DMS53 treated with DMSO at 0.1 percent for 48 hours (cell line): ENCODE data around the gene CLCN4.

Experiments used
- DNase-seq: peaks from one replicate; lab custom pipeline; 2025; ENCODE audit not compliant: unreplicated experiment; lab: John Stamatoyannopoulos, UW

CLCN4 gene

DNA sequence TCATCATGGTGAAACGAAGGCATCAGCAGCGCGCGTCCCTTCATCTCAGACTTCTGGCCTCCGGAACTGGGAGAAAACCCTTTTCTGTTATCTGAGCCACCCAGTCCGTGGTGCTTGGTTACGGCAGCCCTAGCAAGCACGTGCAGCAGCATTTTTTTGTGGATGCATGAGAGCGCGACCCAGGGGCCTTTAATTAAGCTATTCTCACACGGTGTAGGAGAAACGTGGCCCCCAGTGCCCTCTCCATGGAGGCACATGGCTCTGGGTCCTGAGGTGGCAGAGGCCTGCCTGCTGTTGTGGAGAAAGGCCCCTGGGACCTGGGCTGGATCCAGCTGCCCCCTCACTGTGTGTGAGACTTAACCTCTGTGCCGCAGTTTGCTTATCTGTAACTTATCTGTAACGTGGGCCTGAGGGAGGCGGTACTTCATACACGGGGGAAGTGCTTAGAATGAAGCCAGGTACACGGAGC lies 9.5 kb downstream of the CLCN4 start:
- no peak for DNase-seq

DNA sequence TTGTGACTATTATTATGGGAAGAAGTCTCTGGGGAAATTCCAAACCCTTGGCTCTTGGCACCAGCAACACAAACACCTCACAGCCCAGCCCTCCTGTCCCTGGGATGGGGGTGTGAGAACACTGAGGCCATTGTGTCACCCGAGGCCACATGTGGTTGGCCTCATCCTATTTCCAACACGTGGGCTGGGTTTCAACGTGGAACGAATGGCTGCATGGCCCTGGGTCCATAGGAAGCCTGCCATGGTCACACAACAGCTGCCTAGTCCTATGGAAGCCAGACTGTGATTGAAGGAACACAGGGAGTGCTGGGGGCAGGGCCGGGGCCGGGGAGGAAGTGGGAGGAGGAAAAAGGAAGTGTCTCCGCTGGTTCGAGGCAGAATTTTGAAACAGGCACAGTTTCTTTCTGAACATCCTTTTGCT lies 10.0 kb downstream of the CLCN4 start:
- DNase-seq: no peak

DNA sequence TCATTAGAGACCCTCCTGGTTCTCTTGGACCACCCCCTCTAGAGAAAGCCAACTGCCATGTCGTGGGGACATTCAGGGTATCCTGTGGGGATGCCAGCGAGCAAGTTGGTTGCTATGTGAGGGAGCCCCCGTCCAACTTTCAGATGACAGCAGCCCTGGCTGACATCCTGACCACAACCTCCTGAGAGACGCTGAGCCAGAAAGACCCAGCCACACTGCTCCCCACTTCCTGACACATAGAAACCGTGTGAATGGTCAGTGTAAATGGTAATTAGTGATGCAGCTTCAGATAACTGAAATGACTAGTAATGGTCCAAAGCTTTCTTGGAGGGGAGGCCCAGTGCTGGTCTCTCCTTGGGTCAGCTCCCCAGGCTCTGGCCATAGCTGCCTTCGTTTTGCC lies 10.8 kb downstream of the CLCN4 start:
- no peak for DNase-seq

DNA sequence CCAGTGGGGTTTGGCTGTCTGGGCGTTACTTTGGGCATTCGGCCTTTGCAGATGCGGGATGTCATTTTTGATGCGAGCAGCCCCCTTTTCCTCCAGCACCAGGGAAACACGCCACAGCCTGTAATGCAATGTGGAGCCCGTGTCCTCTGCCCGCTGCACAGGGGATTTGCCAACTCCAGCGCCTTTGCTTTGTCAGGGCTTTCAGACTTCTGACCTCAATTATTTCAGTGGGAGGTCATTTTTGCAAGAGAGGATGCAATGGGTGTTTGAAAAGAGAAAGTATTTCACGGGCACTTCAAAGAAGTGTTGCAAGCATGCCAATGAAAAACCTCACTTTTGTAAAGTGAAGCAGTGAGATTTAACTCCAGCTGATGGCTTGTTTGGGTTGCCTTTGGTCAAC lies 11.5 kb downstream of the CLCN4 start:
- no peak for DNase-seq

DNA sequence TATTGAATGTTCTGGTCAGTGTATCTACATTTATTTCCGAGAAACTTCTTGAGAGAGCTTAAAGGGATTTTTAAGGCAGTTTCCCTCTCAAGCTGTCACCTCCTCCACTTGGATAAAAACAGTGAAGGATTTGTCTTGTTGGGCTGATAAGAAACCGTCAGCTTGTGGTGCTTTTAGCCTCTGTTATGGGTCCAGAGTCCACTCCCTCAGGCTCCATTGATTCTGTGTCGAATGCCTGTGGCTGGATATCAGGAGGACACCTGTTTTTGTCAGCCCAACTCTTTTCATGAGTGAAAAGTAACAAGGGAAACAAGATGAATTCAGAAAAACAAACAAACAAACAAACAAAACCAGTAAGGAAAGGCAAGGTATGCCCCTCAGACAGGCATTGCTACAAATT lies 12.4 kb downstream of the CLCN4 start:
- DNase-seq: no peak

DNA sequence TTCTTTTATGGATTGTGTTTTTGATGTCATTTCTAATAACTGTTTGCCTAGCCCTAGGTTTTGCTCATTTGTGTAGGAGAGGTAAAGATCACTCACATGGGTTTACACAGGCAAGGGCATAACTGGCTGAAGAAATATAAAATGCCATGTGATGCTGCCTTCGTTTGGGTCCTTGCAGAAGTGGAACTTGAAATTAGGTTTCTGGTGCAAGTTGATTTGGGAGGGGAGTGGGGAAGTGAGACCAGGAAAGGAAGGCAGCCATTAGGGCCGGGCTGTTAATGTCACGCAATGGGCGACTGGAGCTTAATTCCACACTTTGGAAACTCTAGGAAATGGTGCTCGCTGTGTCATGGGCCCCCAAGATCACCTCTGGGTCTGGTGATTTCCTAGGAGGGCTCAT lies 14.5 kb downstream of the CLCN4 start:
- DNase-seq: no peak

DNA sequence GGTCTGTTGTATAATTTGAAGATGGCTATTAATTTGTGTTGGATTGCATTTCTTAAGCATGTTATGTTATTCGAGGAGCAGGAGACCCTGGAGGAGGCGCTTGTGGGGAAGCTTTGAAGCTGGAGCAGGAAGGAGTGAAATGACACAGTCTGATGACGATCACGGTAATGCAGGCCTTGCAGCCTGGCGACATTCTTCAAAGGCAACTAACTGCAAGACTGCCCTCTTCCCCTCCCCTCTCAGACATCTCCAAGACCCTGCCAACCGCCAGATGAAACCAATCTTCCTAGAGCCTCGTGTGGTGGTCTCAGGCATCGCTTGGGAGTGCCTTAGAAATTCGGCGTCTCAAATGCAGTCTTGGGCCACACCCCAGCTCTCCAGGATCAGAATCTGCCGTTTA lies 16.1 kb downstream of the CLCN4 start:
- DNase-seq: no peak

DNA sequence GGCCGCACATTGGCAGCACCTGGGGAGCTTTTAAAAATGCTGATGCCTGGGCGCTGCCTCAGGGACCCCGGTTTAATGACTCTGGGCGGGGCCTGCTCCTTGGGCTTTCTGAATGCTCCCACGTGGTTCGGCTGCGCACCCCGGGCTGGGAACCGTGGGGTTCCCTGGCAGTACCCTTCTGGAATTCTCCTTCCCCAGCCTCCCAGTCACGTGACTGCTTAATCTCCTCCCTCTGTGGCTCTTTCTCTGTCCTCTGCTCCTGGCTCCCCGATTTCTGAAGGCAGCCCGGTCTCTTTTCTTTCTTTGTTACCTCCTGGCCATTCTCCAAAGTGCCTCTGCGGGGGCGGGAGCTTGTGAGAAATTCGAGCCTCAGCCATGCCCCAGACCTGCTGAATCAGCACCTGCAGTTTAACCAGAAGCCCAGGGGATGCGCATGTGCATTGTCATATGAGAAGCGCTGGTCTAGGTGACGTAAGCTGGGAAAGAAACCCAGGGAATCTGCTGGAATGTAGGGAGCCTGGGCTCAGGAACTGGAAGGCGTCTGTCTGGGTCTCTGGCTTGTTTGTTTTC lies 16.6 kb downstream of the CLCN4 start:
- no peak for DNase-seq

DNA sequence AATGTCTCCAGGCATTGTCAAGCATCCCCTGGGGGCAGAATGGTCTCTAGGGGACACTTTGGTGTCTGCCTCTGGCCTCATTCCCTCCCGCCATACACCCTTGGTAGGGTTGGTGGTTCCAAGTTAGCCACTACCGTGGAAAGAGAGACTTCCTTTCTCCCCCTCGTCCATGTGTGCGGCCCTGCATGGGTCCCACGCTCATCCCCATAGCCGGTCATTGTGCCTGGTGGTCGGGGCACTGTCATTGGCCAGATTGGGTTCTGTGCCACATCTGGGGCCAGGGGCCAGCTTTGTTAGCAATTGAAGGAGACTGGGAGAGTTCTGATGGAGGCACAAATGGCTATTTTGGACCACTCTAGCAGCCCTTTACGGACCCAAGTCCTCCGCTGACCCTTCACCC lies 17.3 kb downstream of the CLCN4 start:
- DNase-seq: no peak

DNA sequence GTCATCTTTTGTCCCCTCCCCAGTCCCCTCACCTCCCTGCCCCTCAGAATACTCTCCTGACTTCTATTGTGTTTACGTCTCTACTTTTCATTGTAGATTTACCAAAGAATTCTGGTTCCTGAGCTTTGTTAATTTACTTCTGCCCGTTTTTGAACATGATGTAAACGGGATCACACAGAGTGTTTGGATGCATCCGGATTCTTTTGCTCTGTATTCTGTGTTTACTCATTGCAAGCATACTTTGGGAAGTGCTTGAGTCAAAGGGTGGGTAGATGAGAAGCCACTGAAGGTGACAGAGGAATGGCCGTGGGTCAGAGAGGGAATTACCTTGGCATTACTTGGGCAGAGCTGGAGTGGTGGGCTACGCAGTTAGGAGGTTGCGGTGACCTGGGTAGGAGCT lies 18.0 kb downstream of the CLCN4 start:
- DNase-seq: no peak

DNA sequence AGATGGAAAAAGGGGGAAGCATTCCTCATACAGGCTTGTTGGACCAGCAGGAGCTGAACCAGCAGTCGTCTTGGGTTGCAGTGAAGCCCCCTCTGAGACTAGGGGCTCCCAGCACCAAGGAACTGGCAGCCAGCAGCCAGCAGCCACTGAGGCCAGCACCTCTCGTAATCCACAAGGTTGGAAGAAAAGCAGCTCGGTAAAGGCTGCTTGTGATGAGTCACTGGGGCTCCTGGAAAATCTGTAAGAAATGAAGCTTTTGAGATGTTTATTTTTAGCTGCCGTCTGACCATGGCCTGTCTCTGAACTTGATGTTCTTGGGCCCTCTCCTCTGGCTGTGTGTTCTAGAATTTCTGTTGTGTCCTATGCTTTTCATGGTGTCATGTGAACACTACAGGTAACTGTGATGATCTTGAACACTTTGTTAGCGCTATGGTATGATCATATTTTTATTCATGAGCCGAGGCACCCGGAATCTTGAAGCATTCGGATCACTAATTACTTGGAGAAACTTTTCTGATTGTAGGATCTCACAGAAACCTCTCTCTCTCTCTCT lies 18.6 kb downstream of the CLCN4 start:
- DNase-seq: no peak

DNA sequence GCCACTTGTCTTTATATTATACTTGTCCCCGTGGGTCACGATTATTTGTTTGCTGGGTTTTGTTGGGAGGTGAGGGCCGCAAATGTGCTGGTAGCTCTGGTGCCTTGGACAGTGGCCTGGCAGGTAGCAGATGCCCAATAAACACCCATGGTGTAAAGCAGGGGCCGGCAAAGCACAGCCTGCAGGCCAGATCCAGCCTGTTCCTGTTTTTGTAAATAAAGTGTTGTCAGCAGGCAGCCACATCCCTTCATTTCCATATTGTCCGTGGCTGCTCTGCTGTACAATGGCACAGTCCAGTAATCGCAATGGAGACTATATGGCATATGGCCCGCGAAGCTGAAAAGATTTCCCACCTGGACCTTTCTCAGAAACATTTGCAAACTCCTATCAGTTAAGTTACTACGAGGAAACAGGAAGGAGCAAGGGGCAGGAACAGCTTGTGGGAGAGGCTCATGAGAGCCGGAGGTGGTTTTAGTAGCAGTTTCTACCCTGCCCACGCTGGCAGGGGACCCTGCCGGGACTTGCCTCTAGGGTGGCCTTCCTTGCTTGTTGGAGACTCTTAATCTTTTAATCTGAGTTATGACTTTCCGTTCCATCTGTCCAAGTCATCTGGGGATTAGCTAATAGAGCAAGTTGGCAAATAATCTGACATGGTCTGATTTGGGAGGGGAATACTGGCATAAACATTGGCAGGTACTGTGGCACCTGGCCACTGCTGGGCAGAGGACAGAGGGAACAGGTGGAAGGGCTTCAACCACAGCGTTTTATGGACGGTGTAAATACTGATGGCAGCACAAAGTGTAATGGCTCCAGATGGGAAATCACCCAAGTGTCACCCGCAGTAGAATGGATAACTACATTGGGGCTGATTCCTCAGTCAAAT lies 19.6 kb downstream of the CLCN4 start:
- no peak for DNase-seq

DNA sequence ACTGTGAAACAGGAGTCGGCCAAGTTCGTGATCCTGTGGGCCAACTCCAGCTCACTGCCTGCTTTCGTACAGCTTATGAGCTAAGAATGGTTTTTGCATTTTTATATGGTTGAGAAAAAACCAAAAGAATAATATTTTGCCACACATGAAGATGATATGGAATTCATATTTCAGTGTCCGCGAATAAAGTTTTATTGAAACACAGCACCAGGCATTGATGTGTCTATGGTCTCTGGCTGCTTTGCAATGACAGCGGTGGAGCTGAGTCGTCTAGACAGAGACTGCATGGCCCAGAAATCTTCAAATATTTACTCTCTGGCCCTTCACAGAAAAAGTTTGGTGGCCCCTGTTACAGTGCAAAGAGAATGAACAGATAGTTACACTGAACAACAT lies 20.2 kb downstream of the CLCN4 start:
- no peak for DNase-seq

DNA sequence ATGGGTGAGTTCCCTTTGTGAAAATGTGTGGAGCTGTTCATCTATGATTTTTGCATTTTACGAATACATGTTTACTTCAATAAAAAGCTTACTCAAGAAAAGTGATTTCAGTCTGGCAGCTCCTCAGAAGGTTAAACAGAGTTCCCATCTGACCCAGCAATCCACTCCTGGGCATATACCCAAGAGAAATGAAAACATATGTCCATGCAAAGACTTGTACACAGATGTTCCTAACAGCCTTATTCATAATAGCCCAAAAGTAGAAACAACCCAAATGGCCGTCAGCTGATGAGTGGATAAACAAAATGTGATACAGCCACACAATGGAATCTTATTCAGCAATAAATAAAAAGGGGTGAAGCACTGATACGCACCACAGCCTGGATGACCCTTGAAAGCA lies 20.8 kb downstream of the CLCN4 start:
- DNase-seq: no peak

DNA sequence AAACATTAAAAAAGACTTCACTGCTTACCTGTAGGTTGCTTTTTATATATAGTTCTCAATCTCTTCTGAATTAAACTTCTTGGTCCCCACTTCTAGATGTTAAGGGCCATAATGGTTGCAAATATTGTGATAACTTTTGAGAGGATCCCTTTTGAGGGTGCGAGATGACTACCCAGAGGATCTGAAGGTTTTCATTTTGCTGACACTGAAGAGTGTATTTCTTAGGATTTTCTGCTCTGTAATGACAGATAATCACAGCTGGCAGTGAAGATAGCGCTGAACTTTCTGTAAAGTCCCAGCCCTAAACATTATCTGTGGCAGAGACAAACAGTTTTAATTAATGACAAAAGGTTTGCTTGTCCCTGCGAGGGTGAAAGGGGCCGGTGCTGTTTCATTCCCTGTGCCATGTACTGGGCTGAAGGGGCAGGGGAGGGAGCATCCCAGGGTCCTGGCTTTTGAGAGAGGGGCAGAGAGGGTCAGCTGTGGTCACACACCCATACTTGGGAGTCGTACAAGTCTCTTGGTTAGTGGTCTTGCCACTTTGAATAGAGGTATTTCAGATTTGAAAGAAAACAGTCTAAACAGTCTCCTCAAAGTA lies 22.2 kb downstream of the CLCN4 start:
- no peak for DNase-seq

DNA sequence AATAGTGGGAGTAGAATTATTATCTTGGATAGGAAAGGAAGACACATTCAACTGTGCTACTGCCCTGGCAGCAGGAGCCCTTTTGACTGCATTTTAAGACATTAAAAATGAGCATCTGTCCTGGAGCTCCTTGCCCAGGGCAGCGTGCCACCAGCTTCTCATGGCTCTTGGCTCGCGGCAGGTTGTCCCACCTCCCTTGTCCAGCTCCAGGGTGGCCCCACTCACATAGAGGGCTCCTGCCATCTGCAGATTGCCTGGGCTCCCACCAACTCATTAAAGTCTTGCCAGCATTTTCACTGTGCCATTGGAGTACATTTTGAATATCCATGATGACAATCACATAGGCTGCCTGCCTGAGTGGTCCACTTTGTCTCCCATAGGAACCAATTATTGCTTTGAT lies 27.0 kb downstream of the CLCN4 start:
- DNase-seq: no peak

DNA sequence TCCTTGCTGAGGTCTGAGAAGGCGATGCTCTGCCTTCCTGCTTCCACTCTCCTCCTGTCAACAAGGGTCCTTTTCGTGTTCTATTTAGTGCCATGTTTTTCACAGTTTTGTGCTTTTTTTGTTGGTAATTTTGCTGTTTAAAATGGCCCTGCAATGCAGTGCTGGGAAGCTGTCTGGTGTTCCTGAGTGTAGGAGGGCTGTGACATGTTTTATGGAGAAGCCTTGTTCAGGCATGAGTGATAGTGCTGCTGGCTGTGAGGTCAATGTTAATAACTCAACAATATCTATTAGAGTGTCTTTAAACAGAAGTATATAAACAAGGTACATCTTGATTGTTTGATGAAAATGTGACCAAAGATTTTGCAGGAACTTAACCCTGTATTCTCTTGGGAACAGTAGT lies 27.6 kb downstream of the CLCN4 start:
- DNase-seq: no peak

DNA sequence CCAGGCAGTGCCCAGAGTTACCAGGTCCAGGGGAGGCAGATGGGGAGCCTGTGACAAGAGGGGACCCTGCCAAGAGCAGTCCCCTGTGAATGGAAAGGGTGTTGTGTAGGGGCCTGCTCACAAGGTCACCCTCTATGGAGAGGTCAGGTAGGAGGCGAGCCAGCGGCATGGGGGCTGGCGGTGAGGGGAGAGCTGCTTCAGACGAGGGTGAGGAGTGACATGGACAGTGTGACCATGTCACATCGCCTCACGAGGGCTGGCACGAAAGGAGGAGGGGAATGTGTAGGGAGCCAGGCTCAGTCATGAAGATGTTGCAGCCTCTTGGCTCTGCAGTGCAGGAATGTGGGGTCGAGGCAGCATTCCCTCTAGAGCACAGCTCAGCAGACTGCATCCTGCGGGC lies 29.6 kb downstream of the CLCN4 start:
- no peak for DNase-seq

DNA sequence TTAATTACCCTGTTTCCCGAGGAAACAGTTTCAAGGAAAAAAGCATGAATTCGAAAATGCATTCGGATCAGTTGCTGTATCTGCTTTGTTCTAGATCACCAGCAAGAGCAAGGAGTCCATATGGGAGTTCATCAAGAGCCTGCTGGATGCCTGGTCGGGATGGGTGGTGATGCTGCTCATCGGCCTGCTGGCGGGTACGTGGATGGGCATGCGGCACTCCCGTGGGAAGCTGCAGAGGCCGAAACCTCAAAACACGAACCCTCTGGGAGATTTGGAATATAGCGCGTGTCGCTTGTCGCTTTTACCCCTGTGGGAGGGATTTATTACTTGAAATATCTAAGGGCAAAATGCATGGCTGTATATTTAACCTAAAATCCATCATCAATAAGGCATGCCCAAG lies 30.6 kb downstream of the CLCN4 start:
- DNase-seq: no peak

DNA sequence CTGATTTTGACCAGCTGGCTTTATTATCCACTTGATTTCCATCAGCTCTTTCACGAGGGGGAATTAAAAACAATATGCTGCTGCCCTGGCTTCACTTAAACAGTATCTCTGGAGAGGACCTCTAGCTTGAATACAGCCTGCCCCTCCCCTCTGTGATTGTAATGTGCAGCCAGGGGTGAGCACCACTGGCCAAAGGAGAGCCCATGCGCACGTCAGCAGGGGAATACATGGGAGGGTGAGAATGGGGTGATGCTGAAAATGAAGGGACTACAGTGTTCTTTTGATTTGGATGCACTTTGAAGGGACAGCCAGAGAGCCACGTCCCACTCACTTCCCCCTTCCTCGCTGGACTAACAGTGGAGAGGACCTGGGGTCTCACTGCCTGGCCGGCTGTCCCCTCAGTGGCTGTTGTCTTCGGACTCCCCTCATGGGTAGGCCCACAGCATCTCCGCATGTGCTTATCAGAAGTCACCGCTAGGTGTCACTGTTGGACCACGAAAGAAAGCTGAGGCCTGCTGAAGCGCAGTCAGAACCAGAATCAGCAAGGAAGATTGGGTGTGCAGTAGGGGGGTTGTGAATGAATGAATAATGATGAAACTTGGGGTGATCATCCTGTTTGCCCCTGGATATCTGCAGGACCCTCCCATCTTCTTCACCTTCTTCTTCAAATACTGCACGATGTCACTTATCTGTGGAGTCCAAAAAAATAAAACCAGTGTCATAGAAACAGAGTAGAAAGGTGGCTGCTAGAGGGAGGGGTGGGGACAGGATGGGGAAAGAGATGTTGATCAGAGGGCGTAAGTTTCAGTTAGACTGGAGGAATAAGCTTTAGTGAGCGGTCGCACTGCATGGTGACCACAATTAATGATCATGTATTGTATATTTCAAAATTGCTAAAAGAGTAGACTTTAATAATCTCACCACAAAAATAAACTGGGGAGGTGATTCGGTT lies 32.8 kb downstream of the CLCN4 start:
- DNase-seq: peak; percentile 15

DNA sequence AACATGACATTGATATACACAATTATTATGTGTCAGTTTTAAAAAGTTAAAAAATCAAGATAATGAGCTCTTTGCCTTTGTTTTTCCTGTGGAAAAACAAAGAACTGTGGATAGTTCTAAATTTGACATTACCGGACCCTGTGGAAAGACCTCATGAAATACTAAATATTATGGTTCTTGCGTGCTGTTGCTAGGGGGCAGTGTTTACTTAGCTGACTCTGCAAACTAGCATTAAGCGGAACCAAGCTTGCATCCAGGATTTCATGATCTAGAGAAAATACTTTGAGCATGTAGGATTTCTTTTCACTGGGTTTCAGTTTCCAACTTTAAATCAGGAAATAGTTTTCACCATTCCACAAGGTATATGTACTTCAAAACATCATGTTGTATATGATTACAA lies 33.6 kb downstream of the CLCN4 start:
- DNase-seq: peak; percentile 22
